ENCODE measurements around the gene FAM83B.

- TF ChIP-seq ZFY (CRISPR knock-in tag; IDR thresholded peaks at IDR 0.05) (no peak), CHD4 (IDR thresholded peaks at IDR 0.05; ENCODE audit: borderline replicate concordance, low read length) (no peak), MAFK (conservative IDR thresholded peaks at IDR 0.05 in 1 of 2, IDR thresholded peaks at IDR 0.05 in 1 of 2; ENCODE audit: low read length in 2 of 2) (no peak), CEBPB (IDR thresholded peaks at IDR 0.05; ENCODE audit: borderline replicate concordance, low read depth, low read length) (no peak), PBX3 (CRISPR knock-in tag; IDR thresholded peaks at IDR 0.05; ENCODE audit: borderline replicate concordance) (no peak), SIN3B (IDR thresholded peaks at IDR 0.05; ENCODE audit: low read length) (no peak), ZFP36 (IDR thresholded peaks at IDR 0.05; ENCODE audit: borderline replicate concordance, low read depth, low read length, partially characterized antibody) (no peak), ZNF549 (CRISPR knock-in tag; IDR thresholded peaks at IDR 0.05) (no peak), XRCC5 (optimal IDR thresholded peaks at IDR 0.05; ENCODE audit: low read length) (no peak), DPF2 (CRISPR knock-in tag; IDR thresholded peaks at IDR 0.05; ENCODE audit: borderline replicate concordance, low read depth) (no peak)
- TF ChIP-seq, protein P1, sequence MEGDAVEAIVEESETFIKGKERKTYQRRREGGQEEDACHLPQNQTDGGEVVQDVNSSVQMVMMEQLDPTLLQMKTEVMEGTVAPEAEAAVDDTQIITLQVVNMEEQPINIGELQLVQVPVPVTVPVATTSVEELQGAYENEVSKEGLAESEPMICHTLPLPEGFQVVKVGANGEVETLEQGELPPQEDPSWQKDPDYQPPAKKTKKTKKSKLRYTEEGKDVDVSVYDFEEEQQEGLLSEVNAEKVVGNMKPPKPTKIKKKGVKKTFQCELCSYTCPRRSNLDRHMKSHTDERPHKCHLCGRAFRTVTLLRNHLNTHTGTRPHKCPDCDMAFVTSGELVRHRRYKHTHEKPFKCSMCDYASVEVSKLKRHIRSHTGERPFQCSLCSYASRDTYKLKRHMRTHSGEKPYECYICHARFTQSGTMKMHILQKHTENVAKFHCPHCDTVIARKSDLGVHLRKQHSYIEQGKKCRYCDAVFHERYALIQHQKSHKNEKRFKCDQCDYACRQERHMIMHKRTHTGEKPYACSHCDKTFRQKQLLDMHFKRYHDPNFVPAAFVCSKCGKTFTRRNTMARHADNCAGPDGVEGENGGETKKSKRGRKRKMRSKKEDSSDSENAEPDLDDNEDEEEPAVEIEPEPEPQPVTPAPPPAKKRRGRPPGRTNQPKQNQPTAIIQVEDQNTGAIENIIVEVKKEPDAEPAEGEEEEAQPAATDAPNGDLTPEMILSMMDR (CRISPR knock-in tag; IDR thresholded peaks at IDR 0.05): no peak
Observed at GRCh38 chr6:54886932-54887584, 40.5 kb downstream of the FAM83B start.

Measured in HepG2 (cell line).